SU-DHL-6 (cell line): ENCODE data around the gene HMGA1.

ENCODE experiments used
- CTCF ChIP-seq: fragments of 200-600 bp; sonication (generic); IDR thresholded peaks from one replicate; pipeline ENCODE4 v1.5.1; 2017; ENCODE audit warnings: antibody characterized with exemption, mild to moderate bottlenecking, low read length, moderate library complexity; ENCODE audit not compliant: insufficient read depth, poor library complexity, severe bottlenecking
- EZH2phosphoT487 ChIP-seq: fragments of 200-600 bp; sonication (generic), shearing (Covaris generic); conservative IDR thresholded peaks from 2 replicates; pipeline ENCODE4 v1.6.1; 2018; ENCODE audit warnings: mild to moderate bottlenecking, antibody characterized with exemption, low read length, moderate library complexity, mixed read lengths

GRCh38 chr6:34201455-34202107 is 35.1 kb upstream of the HMGA1 start:
- no peak for TF ChIP-seq CTCF
- TF ChIP-seq EZH2phosphoT487 = no peak
